AG04450 (cell line): ENCODE results near the gene ZNF488. TPM values are rescaled to one million over a fixed set of nuclear protein-coding genes. Genes with fewer than 3 reads are reported as not detected.

Source experiments
- CTCF ChIA-PET: fragments of 300-600, 350-600 bp; formaldehyde crosslinking; extraction: SDS; loops from one replicate; lab custom pipeline; 2022; ENCODE audit warnings: antibody characterized with exemption, inconsistent platforms; lab: Charles Lee
- POLR2A ChIA-PET: fragments of 350-600 bp; formaldehyde crosslinking; extraction: SDS; loops from one replicate; lab custom pipeline; 2021; ENCODE audit warnings: antibody characterized with exemption, inconsistent platforms; lab: Yijun Ruan, JAX
- DNase-seq: peaks from one replicate; pipeline ENCODE4 v3.0.0-alpha.2; 2011; ENCODE audit warnings: low read depth, low spot score
- H3K27ac ChIP-seq: one replicate; pipeline ENCODE4 v1.5.1; 2012; ENCODE audit warnings: low read depth, low read length, control low read depth
- H3K27me3 ChIP-seq: one replicate; pipeline ENCODE4 v1.6.0; 2012; ENCODE audit warnings: low read length; ENCODE audit not compliant: control insufficient read depth, insufficient read depth
- H3K4me3 ChIP-seq: 2 replicates; pipeline ENCODE4 v1.5.1; 2011; ENCODE audit warnings: mild to moderate bottlenecking, low read depth, low read length, control low read depth
- H3K9me3 ChIP-seq: 2 replicates; pipeline ENCODE4 v1.5.1; 2012; ENCODE audit warnings: low read length; ENCODE audit not compliant: control insufficient read depth, insufficient read depth
- polyA plus RNA-seq: library from polyadenylated mRNA; depleted of rRNA; stranded (reverse); fragments of >200 nt; gene quantifications from 2 replicates; pipeline ENCODE4 v1.2.3, GENCODE V29; 2011
- TF ChIP-seq, protein P1 (sequence below): IDR thresholded peaks from 2 replicates; pipeline ENCODE4 v1.5.1; 2011; ENCODE audit warnings: low read depth, low read length, control low read depth, inconsistent platforms

Gene ZNF488
- polyA plus RNA-seq, 1 experiment, result 0.16 TPM

DNA sequence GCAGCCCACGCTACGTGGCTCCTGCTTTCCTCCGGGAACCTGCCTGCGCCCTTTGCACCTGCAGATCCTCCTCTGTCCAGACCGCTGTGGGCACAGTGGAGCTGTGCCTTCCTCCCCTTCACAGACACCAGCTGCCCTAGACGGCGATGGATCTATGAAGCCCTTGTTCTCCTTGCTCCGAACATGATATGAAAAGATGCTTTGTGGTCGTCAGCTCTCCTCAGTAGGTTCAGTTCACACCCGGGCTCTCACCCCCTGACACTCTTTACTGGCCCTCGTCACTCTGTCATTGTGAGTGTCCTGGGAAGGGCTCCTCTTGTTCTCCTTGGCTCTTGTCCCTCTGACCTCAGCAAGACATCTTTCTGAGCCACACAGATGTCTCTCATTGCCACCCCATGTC lies 4.2 kb downstream of the ZNF488 start:
- Histone ChIP-seq H3K4me3 (no peak overlapping the region), H3K27ac (no peak overlapping the region), H3K9me3 (no peaks in the 10 kb centered on the region; the same call in 1 of the 2 replicates), H3K27me3 (peaks cover 61% of the 10 kb centered on the region)
- no peak for DNase-seq
- ChIA-PET POLR2A (no interaction called here), CTCF (no interaction called here)
- TF ChIP-seq, protein P1, sequence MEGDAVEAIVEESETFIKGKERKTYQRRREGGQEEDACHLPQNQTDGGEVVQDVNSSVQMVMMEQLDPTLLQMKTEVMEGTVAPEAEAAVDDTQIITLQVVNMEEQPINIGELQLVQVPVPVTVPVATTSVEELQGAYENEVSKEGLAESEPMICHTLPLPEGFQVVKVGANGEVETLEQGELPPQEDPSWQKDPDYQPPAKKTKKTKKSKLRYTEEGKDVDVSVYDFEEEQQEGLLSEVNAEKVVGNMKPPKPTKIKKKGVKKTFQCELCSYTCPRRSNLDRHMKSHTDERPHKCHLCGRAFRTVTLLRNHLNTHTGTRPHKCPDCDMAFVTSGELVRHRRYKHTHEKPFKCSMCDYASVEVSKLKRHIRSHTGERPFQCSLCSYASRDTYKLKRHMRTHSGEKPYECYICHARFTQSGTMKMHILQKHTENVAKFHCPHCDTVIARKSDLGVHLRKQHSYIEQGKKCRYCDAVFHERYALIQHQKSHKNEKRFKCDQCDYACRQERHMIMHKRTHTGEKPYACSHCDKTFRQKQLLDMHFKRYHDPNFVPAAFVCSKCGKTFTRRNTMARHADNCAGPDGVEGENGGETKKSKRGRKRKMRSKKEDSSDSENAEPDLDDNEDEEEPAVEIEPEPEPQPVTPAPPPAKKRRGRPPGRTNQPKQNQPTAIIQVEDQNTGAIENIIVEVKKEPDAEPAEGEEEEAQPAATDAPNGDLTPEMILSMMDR, result no peak

DNA sequence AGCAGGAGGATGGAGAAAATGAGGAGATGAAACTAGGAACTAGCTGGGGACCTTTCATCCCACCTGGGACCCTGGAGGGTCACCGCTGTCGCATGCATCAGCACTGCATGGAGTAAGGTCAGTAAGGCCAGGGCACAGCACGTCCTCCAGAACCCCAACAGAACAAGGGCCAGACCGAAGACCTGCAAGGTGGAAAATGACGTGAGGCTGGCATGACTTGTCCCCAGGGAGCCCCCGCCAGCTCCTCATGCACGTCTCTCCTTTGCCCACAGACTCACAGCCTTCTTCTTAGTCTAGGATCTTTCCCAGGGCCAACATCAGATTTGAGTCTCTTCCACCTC lies 4.7 kb downstream of the ZNF488 start:
- no peak for DNase-seq
- ChIA-PET CTCF (no interaction called here), POLR2A (no interaction called here)
- TF ChIP-seq, protein P1, result no peak
- Histone ChIP-seq H3K27ac (no peak overlapping the region), H3K9me3 (no peaks in the 10 kb centered on the region; the same call in 1 of the 2 replicates), H3K4me3 (no peak overlapping the region), H3K27me3 (peaks cover 61% of the 10 kb centered on the region)

DNA sequence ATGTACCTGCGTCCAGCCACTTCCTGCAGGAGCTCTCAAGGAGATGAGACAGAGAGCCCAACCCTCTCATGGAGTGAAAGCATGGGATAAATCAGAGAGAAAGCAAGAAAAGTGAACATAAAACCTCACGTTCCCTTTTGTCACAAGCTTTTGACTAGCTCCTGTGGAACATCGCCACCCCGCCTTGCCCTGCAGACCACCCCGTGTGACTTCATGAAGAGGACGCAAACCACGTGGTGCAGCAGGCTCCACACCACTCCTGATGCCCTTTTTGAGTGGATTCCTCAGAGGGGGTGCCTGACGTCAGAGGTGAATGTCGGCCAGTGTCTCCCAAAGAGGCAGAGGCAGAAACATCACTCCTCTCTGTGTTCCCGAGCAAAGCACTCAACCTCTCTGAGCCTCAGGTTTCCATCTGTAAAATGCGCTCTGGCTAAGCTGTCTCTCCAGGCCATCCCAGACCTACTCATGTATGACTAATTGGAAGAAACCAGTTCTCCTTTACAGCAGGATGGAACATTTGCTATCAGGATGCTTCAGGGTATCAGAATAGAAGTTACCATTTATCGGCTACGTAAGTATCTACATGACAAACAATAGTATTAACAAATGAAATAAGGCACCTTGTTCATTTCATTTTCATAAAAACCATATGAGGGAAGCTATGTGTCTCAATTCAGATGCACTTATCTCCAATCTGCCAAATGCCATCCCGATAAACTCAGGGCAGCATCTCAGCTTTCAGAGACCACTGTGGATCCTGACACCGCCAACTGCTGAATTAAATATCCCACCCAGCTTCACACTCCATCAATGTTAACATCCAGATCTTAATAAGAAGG lies 5.3 kb downstream of the ZNF488 start:
- no peak overlapping the region for H3K4me3 ChIP-seq
- TF ChIP-seq, protein P1, result no peak
- H3K9me3 ChIP-seq, result no peaks in the 10 kb centered on the region
- no peak overlapping the region for H3K27ac ChIP-seq
- CTCF ChIA-PET, result no interaction called here
- peaks cover 64% of the 10 kb centered on the region for H3K27me3 ChIP-seq
- POLR2A ChIA-PET, result no interaction called here
- DNase-seq, result no peak

DNA sequence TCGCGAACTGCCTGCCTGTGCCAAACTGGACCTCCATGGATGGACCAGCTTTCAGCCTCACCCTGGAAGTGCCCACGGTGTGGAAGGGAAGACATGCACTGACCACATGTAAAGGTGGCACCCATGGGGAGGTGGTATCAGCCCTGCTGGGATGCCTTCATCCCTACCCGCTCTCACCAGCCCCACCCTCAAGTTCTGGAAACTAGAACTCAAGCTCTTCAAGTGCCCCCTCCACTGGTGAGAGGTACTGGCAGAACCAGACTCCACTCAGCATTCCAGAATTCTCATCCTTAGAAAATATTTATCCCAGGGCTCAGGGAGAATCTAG lies 5.9 kb downstream of the ZNF488 start:
- Histone ChIP-seq H3K27me3 (peaks cover 58% of the 10 kb centered on the region), H3K27ac (no peak overlapping the region)
- CTCF ChIA-PET, result interaction anchor here (1.8 kb wide), 1 partner anchor 16 kb away, joined by 9 read pairs; no protein-coding TSS in a partner anchor

More for the DNA sequence above, 5.9 kb downstream of the ZNF488 start:
- Histone ChIP-seq H3K4me3 (no peak overlapping the region), H3K9me3 (no peaks in the 10 kb centered on the region)
- TF ChIP-seq, protein P1, result no peak
- no peak for DNase-seq
- POLR2A ChIA-PET, result no interaction called here
